Loucy (cell line): ENCODE data around the gene PAQR8.

Source experiments
- EZH2phosphoT487 ChIP-seq: fragments of 200-600 bp; IDR thresholded peaks from 2 replicates; pipeline ENCODE4 v1.6.1; 2018; ENCODE audit warnings: antibody characterized with exemption, mild to moderate bottlenecking, moderate library complexity, borderline replicate concordance
- TF ChIP-seq, protein P1 (sequence below): fragments of 200-600 bp; sonication (generic); conservative IDR thresholded peaks from 2 replicates; pipeline ENCODE4 v1.5.1; 2014; ENCODE audit warnings: mild to moderate bottlenecking, antibody characterized with exemption, low read length

DNA sequence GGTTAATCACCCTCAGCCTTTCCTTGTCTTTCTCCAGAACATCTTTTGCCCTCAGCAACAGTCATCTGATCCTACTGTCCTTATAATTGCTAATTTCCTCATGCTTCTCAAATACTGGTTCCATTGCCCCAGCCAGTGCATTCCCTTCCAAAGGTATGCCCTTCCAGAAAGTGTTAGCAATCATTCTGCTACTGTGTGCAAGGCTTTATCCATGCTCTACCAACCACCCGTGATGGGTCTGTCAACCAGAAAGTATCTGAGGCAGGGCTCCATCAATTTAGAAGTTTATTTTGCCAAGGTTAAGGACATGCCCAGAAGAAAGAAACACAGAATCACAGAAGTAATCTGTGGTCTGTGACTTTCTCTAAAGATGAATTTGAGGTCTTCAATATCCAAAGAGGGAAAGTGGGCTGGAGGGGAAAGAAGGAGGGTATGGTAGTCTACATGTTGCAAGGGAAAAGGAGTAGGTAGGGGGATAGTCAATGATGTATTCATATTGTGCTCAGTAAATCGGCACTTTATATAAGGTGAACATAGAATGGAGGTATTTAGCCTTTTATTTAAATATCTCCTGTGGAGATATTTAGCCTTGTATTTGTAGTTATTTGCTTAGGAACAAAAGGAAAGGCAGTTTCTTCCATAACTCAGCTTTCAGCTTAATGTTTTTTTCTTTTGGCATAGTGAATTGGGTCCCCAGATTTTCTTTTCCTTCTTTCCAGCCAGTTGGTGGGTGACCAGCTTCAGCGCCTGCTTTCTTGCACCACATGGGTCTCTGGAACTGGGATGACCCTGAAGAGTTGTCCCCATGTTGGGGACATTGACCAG is 35.2 kb upstream of the PAQR8 start:
- TF ChIP-seq, protein P1, sequence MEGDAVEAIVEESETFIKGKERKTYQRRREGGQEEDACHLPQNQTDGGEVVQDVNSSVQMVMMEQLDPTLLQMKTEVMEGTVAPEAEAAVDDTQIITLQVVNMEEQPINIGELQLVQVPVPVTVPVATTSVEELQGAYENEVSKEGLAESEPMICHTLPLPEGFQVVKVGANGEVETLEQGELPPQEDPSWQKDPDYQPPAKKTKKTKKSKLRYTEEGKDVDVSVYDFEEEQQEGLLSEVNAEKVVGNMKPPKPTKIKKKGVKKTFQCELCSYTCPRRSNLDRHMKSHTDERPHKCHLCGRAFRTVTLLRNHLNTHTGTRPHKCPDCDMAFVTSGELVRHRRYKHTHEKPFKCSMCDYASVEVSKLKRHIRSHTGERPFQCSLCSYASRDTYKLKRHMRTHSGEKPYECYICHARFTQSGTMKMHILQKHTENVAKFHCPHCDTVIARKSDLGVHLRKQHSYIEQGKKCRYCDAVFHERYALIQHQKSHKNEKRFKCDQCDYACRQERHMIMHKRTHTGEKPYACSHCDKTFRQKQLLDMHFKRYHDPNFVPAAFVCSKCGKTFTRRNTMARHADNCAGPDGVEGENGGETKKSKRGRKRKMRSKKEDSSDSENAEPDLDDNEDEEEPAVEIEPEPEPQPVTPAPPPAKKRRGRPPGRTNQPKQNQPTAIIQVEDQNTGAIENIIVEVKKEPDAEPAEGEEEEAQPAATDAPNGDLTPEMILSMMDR: no peak
- TF ChIP-seq EZH2phosphoT487: no peak
